KOPT-K1 (cell line): ENCODE results near the gene NPFFR1.
"Not testable (repeated sequence)": the region's sequence is repeated elsewhere in the genome, so short reads cannot be mapped to it uniquely, and the experiment has no call there.

ENCODE experiments used
- H3K27ac ChIP-seq: fragments of 200-600 bp; sonication (generic); 2 replicates; pipeline ENCODE4 v1.5.1; 2016; ENCODE audit warnings: antibody characterized with exemption, mild to moderate bottlenecking, low read depth, low read length; ENCODE audit not compliant: poor library complexity, severe bottlenecking
- H3K36me3 ChIP-seq: fragments of 200-600 bp; sonication (generic); 2 replicates; pipeline ENCODE4 v1.5.1; 2017; ENCODE audit warnings: antibody characterized with exemption, mild to moderate bottlenecking, low read length, moderate library complexity; ENCODE audit not compliant: insufficient read depth
- H3K9me3 ChIP-seq: fragments of 200-600 bp; sonication (generic); 2 replicates; pipeline ENCODE4 v1.5.1; 2017; ENCODE audit warnings: antibody characterized with exemption, low read length, mild to moderate bottlenecking; ENCODE audit not compliant: insufficient read depth, poor library complexity, severe bottlenecking

NPFFR1 gene

DNA sequence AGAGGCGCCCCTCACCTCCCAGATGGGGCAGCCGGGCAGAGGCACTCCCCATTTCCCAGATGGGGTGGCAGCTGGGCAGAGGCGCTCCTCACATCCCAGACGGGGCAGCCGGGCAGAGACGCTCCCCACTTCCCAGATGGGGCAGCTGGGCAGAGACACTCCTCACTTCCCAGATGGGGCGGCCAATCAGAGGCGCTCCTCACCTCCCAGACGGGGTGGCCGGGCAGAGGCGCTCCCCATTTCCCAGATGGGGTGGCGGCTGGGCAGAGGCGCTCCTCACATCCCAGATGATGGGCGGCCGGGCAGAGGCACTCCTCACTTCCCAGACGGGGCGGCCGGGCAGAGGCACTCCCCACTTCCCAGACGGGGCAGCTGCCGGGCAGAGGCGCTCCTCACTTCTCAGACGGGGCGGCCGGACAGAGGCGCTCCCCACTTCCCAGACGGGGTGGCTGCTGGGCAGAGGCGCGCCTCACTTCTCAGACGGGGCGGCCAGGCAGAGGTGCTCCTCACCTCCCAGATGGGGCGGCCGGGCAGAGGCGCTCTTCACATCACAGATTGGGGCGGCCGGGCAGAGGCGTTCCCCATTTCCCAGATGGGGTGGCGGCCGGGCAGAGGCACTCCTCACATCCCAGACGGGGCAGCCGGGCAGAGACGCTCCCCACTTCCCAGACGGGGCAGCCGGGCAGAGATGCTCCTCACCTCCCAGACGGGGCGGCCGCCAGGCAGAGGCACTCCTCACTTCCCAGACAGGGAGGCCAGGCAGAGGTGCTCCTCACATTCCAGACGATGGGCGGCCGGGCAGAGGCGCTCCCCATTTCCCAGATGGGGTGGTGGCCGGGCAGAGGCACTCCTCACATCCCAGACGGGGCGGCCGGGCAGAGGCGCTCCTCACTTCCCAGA, 44.5 kb downstream of the NPFFR1 start:
- H3K9me3 ChIP-seq: peaks cover 17% of the 10 kb centered on the region
- H3K36me3 ChIP-seq, H3K27ac ChIP-seq: not testable (repeated sequence)

DNA sequence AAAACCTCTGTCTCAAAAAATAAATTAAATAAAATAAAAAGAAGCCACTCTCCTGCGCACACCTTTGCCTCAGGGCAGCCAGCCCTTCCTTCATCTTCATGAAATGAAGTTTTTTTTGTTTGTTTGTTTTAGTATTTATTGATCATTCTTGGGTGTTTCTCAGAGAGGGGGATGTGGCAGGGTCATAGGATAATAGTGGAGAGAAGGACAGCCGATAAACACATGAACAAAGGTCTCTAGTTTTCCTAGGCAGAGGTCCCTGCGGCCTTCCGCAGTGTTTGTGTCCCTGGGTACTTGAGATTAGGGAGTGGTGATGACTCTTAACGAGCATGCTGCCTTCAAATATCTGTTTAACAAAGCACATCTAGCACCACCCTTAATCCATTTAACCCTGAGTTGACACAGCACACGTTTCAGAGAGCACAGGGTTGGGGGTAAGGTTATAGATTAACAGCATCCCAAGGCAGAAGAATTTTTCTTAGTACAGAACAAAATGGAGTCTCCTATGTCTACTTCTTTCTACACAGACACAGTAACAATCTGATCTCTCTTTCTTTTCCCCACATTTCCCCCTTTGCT, 45.8 kb downstream of the NPFFR1 start:
- peaks cover 17% of the 10 kb centered on the region for H3K9me3 ChIP-seq
- H3K36me3 ChIP-seq, H3K27ac ChIP-seq: not testable (repeated sequence)

GRCh38 chr10:70234668-70235447, 48.9 kb downstream of the NPFFR1 start:
- Histone ChIP-seq H3K9me3 (peaks cover 10% of the 10 kb centered on the region), H3K36me3 (peaks cover 10% of the 10 kb centered on the region), H3K27ac (no peak overlapping the region)

DNA sequence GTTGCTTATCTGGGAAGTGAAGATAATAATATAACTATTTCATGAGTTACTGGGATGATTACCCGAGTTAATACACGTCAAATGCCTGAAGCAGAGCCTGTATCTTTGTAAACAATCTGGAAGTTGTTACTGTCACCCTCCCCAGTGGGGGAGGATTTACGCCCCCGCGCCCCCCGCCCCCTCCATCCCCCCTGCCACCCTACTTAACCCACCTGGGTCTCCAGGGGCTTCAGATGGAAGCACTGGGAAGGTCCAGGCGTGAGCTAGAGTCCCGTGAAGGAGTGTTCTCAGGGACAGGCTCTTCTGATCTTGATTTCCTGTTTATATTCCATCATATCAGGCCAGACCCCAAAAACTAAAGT, 49.9 kb downstream of the NPFFR1 start:
- H3K36me3 ChIP-seq: peaks cover 20% of the 10 kb centered on the region
- H3K27ac ChIP-seq: peak overlapping the region; percentile 74
- peaks cover 1% of the 10 kb centered on the region for H3K9me3 ChIP-seq

- peaks cover 26% of the 10 kb centered on the region for H3K36me3 ChIP-seq
- peak within 1 kb of the TSS; percentile 74 for H3K27ac ChIP-seq
These were observed 50.5 kb downstream of the NPFFR1 start, which contains the start of gene PPA1 for GRCh38 chr10:70233109-70233938. Gene PPA1, minus strand, starts transcription at chr10:70233429. Its CDS starts 102 bp downstream, at chr10:70233327.

GRCh38 chr10:70232859-70233108, 51.0 kb downstream of the NPFFR1 start:
- H3K36me3 ChIP-seq: peaks cover 31% of the 10 kb centered on the region
- no peaks in the 10 kb centered on the region for H3K9me3 ChIP-seq
- H3K27ac ChIP-seq: peak overlapping the region; percentile 74

More at GRCh38 chr10:70233109-70233938, 50.5 kb downstream of the NPFFR1 start, which contains the start of gene PPA1:
- no peaks in the 10 kb centered on the region for H3K9me3 ChIP-seq

DNA sequence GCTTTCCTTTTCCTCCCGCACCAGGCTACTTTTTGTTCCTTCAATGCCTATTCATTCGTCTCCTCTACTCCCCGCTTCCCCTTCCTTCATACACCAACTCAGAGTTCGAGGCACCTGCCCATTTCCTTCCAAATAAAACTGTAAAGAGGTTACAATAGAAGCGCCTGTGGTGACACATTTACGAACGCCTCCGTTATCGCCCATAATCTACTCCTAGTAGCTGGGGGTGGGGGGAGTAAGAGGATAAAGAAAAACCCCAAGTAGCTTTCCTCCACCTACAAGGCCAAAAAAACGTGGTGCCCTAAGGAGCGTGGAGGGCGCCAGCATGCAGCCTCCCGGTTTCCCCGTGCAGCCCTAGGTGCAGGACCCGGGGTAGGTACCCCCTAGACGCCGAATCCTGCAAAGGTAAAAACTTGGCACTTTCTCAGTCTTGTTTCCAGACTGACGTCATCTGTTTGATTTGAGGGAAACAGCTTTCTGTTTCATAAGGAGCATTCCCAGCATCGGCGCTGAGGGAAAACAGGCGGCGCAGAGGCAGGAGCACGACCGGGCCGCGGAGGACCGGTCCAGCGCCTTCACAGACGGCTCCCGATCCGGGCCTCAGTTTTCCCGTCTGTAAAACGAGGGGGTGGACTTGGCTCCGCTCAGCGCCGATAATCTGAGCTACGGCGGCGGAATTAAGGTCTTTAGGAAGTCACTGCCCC, 51.5 kb downstream of the NPFFR1 start:
- Histone ChIP-seq H3K27ac (peak overlapping the region; percentile 74), H3K9me3 (no peaks in the 10 kb centered on the region), H3K36me3 (peaks cover 36% of the 10 kb centered on the region)

GRCh38 chr10:70228491-70228890, 55.3 kb downstream of the NPFFR1 start:
- H3K36me3 ChIP-seq: peaks cover 66% of the 10 kb centered on the region
- no peak overlapping the region for H3K27ac ChIP-seq
- no peaks in the 10 kb centered on the region for H3K9me3 ChIP-seq

DNA sequence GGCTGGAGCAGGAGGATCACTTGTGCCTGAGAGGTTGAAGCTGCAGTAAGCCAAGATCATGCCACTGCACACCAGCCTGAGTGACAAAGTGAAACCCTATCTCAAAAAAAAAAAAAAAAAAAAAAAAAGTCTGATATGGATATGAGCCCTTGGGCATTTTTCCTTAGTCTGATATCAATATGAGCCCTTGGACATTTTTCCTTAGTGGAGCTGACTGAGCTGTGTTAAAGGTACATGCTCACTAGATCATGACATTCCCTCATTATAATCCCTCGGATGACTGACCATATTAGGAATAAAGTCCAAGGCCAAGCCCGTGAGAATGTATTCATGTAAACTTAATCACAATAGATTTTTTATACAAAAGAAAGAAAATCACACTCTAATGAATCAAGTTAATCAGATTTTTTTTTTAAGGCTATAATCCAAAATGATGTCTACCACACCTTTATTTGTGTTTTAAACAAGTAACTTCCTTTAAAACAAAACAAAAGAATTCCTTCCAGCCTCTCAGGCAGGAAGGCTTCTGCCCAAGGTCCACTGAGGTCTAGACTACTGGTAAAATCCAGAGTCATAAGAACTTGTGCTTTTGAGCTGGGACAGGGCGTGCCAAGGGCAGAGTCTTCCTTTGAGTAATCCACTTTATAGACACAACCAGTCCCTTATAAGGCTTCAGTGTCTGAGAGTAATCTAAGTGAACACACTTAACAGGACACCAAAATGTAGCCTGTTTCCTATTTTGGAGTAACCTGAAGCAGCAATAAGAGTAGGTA, 56.1 kb downstream of the NPFFR1 start:
- H3K27ac ChIP-seq: no peak overlapping the region
- H3K9me3 ChIP-seq: no peaks in the 10 kb centered on the region
- H3K36me3 ChIP-seq: peaks cover 73% of the 10 kb centered on the region

DNA sequence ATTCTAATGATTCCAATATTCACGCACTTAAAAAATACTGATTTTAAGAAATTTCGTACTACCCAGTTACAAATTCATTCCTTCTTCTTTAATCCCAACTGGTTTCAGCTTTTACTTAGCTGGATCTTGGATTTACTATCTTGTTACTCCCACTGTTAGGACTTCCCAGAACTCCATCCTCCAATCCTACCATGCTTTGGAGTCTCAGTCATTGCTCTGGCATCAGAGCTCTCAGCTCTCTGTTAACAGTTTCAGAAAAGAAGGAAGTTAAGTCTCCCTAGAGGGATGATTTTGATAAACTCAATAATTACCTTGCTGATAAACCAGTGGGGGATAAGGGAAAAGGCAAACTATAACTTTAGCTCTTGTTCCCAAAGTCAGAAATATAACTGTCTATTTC, 60.1 kb downstream of the NPFFR1 start:
- Histone ChIP-seq H3K9me3 (no peaks in the 10 kb centered on the region), H3K36me3 (peaks cover 81% of the 10 kb centered on the region), H3K27ac (no peak overlapping the region)

DNA sequence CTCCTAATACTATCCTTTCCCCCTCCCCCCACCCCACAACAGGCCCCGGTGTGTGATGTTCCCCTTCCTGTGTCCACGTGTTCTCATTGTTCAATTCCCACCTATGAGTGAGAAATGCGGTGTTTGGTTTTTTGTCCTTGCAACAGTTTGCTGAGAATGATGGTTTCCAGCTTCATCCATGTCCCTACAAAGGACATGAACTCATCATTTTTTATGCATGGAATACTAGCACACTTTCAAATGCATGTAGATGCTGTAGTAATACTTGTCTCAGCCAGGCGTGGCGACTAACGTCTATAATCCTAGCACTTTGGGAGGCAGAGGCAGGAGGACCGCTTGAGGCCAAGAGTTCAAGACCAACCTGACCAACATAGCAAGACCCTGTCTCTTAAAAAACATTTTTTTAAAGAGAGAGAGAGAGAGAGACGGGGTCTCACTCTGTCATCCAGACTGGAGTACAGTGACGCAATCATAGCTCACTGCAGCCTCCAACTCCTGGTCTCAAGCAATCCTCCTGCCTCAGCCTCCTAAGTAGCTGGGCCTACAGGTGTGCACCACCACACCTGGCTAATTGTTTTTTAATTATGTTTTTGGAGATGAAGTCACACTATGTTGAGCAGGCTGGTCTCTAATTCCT, 60.9 kb downstream of the NPFFR1 start:
- peaks cover 81% of the 10 kb centered on the region for H3K36me3 ChIP-seq
- not testable (repeated sequence) for H3K9me3 ChIP-seq, H3K27ac ChIP-seq

DNA sequence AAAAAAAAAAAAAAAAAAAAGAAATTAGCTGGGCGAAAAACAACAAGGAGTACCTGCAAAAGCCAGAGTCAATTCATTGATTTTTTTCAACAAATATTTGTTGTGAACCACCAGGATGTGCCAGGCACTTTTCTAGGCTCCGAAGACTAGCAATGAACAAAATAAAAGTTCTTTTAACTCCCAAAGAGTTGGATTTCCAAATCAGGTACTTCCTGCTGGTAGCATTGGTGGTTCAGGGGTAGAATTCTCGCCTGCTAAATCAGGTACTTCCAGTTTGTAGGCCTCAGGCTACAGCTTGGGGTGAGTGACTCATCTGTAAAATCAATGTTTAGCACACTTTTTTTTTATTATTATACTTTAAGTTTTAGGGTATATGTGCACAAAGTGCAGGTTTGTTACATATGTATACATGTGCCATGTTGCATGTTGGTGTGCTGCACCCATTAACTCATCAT, 61.4 kb downstream of the NPFFR1 start:
- Histone ChIP-seq H3K36me3 (peaks cover 81% of the 10 kb centered on the region), H3K27ac (no peak overlapping the region), H3K9me3 (no peaks in the 10 kb centered on the region)

- no peak overlapping the region for H3K27ac ChIP-seq
- H3K36me3 ChIP-seq: peaks cover 81% of the 10 kb centered on the region
- H3K9me3 ChIP-seq: no peaks in the 10 kb centered on the region
These were observed 62.8 kb downstream of the NPFFR1 start for GRCh38 chr10:70221030-70221429.
